HG03159 (cell line): Measurements from ENCODE around the gene R3HDML.

ENCODE experiments used
- ATAC-seq: cut with Tn5 transposase; IDR thresholded peaks from one replicate; pipeline ENCODE4 v1.9.1; 2021; ENCODE audit warnings: mild to moderate bottlenecking, moderate library complexity; ENCODE audit not compliant: unreplicated experiment

R3HDML gene

GRCh38 chr20:44361021-44361420 lies 24.2 kb downstream of the R3HDML start:
- no peak for ATAC-seq

- ATAC-seq: no peak
Measured at GRCh38 chr20:44362466-44362940, 25.7 kb downstream of the R3HDML start.

GRCh38 chr20:44364068-44364467 lies 27.2 kb downstream of the R3HDML start:
- ATAC-seq: no peak

GRCh38 chr20:44364780-44365179 lies 27.9 kb downstream of the R3HDML start:
- ATAC-seq: no peak

GRCh38 chr20:44367746-44368145 lies 30.9 kb downstream of the R3HDML start:
- no peak for ATAC-seq

- ATAC-seq: no peak
Measured at GRCh38 chr20:44370639-44371218, 33.9 kb downstream of the R3HDML start.

GRCh38 chr20:44382641-44383040 lies 45.8 kb downstream of the R3HDML start:
- ATAC-seq: no peak

GRCh38 chr20:44384423-44385027 lies 47.7 kb downstream of the R3HDML start:
- no peak for ATAC-seq

- ATAC-seq: no peak
Measured at GRCh38 chr20:44388466-44389023, 51.7 kb downstream of the R3HDML start.

- no peak for ATAC-seq
Measured at GRCh38 chr20:44389871-44390270, 53.0 kb downstream of the R3HDML start.

- no peak for ATAC-seq
Measured at GRCh38 chr20:44390280-44390679, 53.4 kb downstream of the R3HDML start.

- ATAC-seq: no peak
Measured at GRCh38 chr20:44392088-44392775, 55.4 kb downstream of the R3HDML start.

- ATAC-seq: no peak
Measured at GRCh38 chr20:44392776-44393607, 56.1 kb downstream of the R3HDML start.

GRCh38 chr20:44393608-44394451 lies 57.0 kb downstream of the R3HDML start:
- no peak for ATAC-seq

- no peak for ATAC-seq
Measured at GRCh38 chr20:44394452-44394701, 57.5 kb downstream of the R3HDML start.

GRCh38 chr20:44394702-44395460 lies 58.0 kb downstream of the R3HDML start:
- no peak for ATAC-seq

GRCh38 chr20:44395461-44396340 lies 58.9 kb downstream of the R3HDML start:
- no peak for ATAC-seq

GRCh38 chr20:44396369-44397130 lies 59.7 kb downstream of the R3HDML start:
- no peak for ATAC-seq
